Measurements from ENCODE around the gene IMPDH1. TPM values are rescaled to one million over a fixed set of nuclear protein-coding genes. Genes with fewer than 3 reads are reported as not detected.
A peak's percentile ranks its signal among the peaks of the same experiment; 100 is the strongest.

Gene IMPDH1
- total RNA-seq, 1 experiment from 2014 or later = 114 TPM

- CTCF ChIA-PET = no interaction called here
- Histone ChIP-seq H3K4me1 (ENCODE audit: control insufficient read depth, insufficient read depth, low read length) (peaks cover 35% of the 10 kb centered on the region), H3K4me3 (ENCODE audit: low read depth in 2 of 2, low read length in 2 of 2) (peak overlapping the region; percentile 62 to 68), H3K9me3 (ENCODE audit: control insufficient read depth, insufficient read depth, low read depth, low read length) (no peaks in the 10 kb centered on the region), H3K36me3 (ENCODE audit: control insufficient read depth, insufficient read depth, low read length) (no peaks in the 10 kb centered on the region; the same call in 1 of the 2 replicates), H3K27ac (ENCODE audit: low read length) (peak overlapping the region; percentile 82), H3K27me3 (ENCODE audit: control insufficient read depth, insufficient read depth, low read length) (no peaks in the 10 kb centered on the region)
- DNase-seq (ENCODE audit: low read depth, low spot score) (no peak), ATAC-seq (peak; percentile 27)
- in situ Hi-C loops (cut with HindIII; ENCODE audit: low pct_unique_long_range_greater_than_20kb, low sequenced_read_pairs) (no loop called here), intact Hi-C loops (cut with micrococcal nuclease; ENCODE audit: unreplicated experiment) (no loop called here)
- POLR2A ChIA-PET = no interaction called here
- TF ChIP-seq SIN3A (IDR thresholded peaks at IDR 0.05; ENCODE audit: borderline replicate concordance, insufficient read depth, low read depth, low read length) (no peak; the same call in 1 of the 2 replicates), CTCF (IDR thresholded peaks at IDR 0.05) (no peak; the same call in 1 of the 2 replicates), TCF7L2 (IDR thresholded peaks at IDR 0.05; ENCODE audit: low read depth, low read length) (no peak), REST (IDR thresholded peaks at IDR 0.05; ENCODE audit: insufficient read depth in 1 of 2, low read depth in 2 of 2, low read length in 1 of 2) (no peak), POLR2AphosphoS5 (IDR thresholded peaks at IDR 0.05; ENCODE audit: low read depth, low read length) (no peak)
- no TSS peak for BruUV-seq (replicated peaks)
Observed at GRCh38 chr7:128405471-128406313, 4.1 kb downstream of the IMPDH1 start.

GRCh38 chr7:128404886-128405470 is 4.8 kb downstream of the IMPDH1 start:
- Histone ChIP-seq H3K36me3 (ENCODE audit: control insufficient read depth, insufficient read depth, low read length) (no peaks in the 10 kb centered on the region; the same call in 1 of the 2 replicates), H3K4me3 (ENCODE audit: low read depth in 2 of 2, low read length in 2 of 2) (peak overlapping the region; percentile 62 to 68), H3K27ac (ENCODE audit: low read length) (peak overlapping the region; percentile 82), H3K9me3 (ENCODE audit: control insufficient read depth, insufficient read depth, low read depth, low read length) (no peaks in the 10 kb centered on the region), H3K4me1 (ENCODE audit: control insufficient read depth, insufficient read depth, low read length) (peaks cover 35% of the 10 kb centered on the region), H3K27me3 (ENCODE audit: control insufficient read depth, insufficient read depth, low read length) (no peaks in the 10 kb centered on the region)
- BruUV-seq (replicated peaks) = no TSS peak
- TF ChIP-seq TCF7L2 (IDR thresholded peaks at IDR 0.05; ENCODE audit: low read depth, low read length) = no peak
- TF ChIP-seq SIN3A (IDR thresholded peaks at IDR 0.05; ENCODE audit: borderline replicate concordance, insufficient read depth, low read depth, low read length) = no peak
- TF ChIP-seq REST (IDR thresholded peaks at IDR 0.05; ENCODE audit: insufficient read depth in 1 of 2, low read depth in 2 of 2, low read length in 1 of 2) = no peak
- TF ChIP-seq POLR2AphosphoS5 (IDR thresholded peaks at IDR 0.05; ENCODE audit: low read depth, low read length) = no peak
- TF ChIP-seq CTCF (IDR thresholded peaks at IDR 0.05) = no peak
- ChIA-PET POLR2A (no interaction called here), CTCF (interaction anchor here (0.6 kb wide), 1 partner anchor 66 kb away, joined by 8 read pairs; no protein-coding TSS in a partner anchor)
- intact Hi-C loops (cut with micrococcal nuclease; ENCODE audit: unreplicated experiment) (no loop called here), in situ Hi-C loops (cut with HindIII; ENCODE audit: low pct_unique_long_range_greater_than_20kb, low sequenced_read_pairs) (no loop called here)
- ATAC-seq = no peak
- no peak for DNase-seq (ENCODE audit: low read depth, low spot score)

Measured in Panc1 (cell line).